Neural cell (in vitro differentiated cells): ENCODE measurements around the gene TNRC6C.

Experiments
- CTCF ChIP-seq: fragments of 450-650 bp; IDR thresholded peaks from 2 replicates; pipeline ENCODE4 v1.5.1; 2014; ENCODE audit warnings: antibody characterized with exemption, mild to moderate bottlenecking, moderate library complexity; ENCODE audit not compliant: poor library complexity, severe bottlenecking
- EZH2 ChIP-seq: fragments of 200-600, 300-800 bp; shearing (Covaris generic), sonication (generic); IDR thresholded peaks from 2 replicates; pipeline ENCODE4 v1.6.1; 2014; ENCODE audit warnings: antibody characterized with exemption, low read length, borderline replicate concordance, mild to moderate bottlenecking; ENCODE audit not compliant: insufficient read depth, poor library complexity, severe bottlenecking
- MXI1 ChIP-seq: fragments of 450-650 bp; conservative IDR thresholded peaks from 2 replicates; pipeline ENCODE4 v1.6.1; 2014; ENCODE audit warnings: antibody characterized with exemption, mild to moderate bottlenecking; ENCODE audit not compliant: poor library complexity, severe bottlenecking
- POLR2AphosphoS5 ChIP-seq: IDR thresholded peaks from 2 replicates; pipeline ENCODE4 v1.6.1; 2012
- RAD21 ChIP-seq: fragments of 450-650 bp; conservative IDR thresholded peaks from 2 replicates; pipeline ENCODE4 v1.6.1; 2014; ENCODE audit warnings: antibody characterized with exemption, mild to moderate bottlenecking, moderate library complexity

DNA sequence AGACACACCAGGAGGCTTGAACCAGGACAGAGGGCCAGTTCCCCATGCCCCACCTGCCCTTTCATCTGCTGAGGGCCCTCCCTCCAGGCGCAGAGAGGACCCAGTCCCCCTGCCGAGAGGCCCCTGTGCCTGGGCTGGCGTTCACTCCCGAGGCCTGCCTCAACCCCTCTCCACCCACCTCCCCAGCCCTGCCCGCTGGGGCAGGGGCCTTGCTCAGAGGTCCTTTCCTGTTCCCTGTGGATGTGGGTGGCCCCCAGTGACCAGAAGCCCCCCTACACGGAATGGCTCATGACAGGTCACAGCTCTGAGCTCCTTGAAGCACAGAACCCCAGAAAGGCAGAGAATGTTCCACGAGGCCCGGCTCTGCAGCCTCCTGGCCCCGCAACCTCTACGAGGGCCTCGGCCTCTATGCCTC is 163.3 kb downstream of the TNRC6C start:
- TF ChIP-seq CTCF (no peak), EZH2 (no peak), RAD21 (no peak), MXI1 (no peak), POLR2AphosphoS5 (no peak)
